WTC11 (cell line): ENCODE results near the gene TMCC2. TPM values are rescaled to one million over a fixed set of nuclear protein-coding genes. Genes with fewer than 3 reads are reported as not detected.

Experiments
- ATAC-seq: fragments of 200-7000 bp; cut with Tn5 transposase; 2 replicates; pipeline ENCODE4 v1.10.0; 2021; ENCODE audit warnings: mild to moderate bottlenecking, moderate library complexity
- CTCF ChIA-PET: fragments of 300-600 bp; sonication (Branson Sonifier 250); formaldehyde crosslinking; loops from one replicate; lab custom pipeline; 2021; ENCODE audit warnings: antibody characterized with exemption; lab: Charles Lee
- POLR2A ChIA-PET: fragments of 350-600 bp; sonication (Branson Sonifier 250); formaldehyde crosslinking; loops from one replicate; lab custom pipeline; 2021; ENCODE audit warnings: antibody characterized with exemption; lab: Charles Lee
- DNase-seq: peaks from one replicate; pipeline ENCODE4 v3.0.0; 2021; ENCODE audit warnings: low spot score
- H3K27ac Mint-ChIP-seq: 2 replicates; pipeline ENCODE4 v1.8.0; 2021; ENCODE audit warnings: mixed read lengths
- H3K27me3 Mint-ChIP-seq: 2 replicates; pipeline ENCODE4 v1.8.0; 2021; ENCODE audit warnings: low read depth, mild to moderate bottlenecking, moderate library complexity, mixed read lengths
- H3K36me3 Mint-ChIP-seq: 2 replicates; pipeline ENCODE4 v1.8.0; 2021; ENCODE audit warnings: mixed read lengths
- H3K4me1 Mint-ChIP-seq: 2 replicates; pipeline ENCODE4 v1.8.0; 2022; ENCODE audit warnings: mixed read lengths
- H3K4me3 Mint-ChIP-seq: 2 replicates; pipeline ENCODE4 v1.8.0; 2021; ENCODE audit warnings: mild to moderate bottlenecking, moderate library complexity, mixed read lengths
- H3K9me3 Mint-ChIP-seq: 2 replicates; pipeline ENCODE4 v1.8.0; 2021; ENCODE audit warnings: mixed read lengths
- ATF2 ChIP-seq: sonication (generic); formaldehyde crosslinking; IDR thresholded peaks from 2 replicates; pipeline ENCODE4 v1.8.1; 2022; ENCODE audit warnings: low read depth, missing genetic modification reagents, borderline replicate concordance
- ATF6 ChIP-seq: sonication (generic); formaldehyde crosslinking; IDR thresholded peaks from 2 replicates; pipeline ENCODE4 v1.8.1; 2023; ENCODE audit warnings: mild to moderate bottlenecking, missing genetic modification reagents
- ERG ChIP-seq: fragments of 250-450 bp; sonication (Bioruptor Pico); IDR thresholded peaks from 2 replicates; pipeline ENCODE4 v1.8.0; 2021; ENCODE audit warnings: mild to moderate bottlenecking
- ETV6 ChIP-seq: sonication (generic); formaldehyde crosslinking; IDR thresholded peaks from 2 replicates; pipeline ENCODE4 v1.8.1; 2022; ENCODE audit warnings: mild to moderate bottlenecking, missing genetic modification reagents
- FOXP1 ChIP-seq: sonication (generic); formaldehyde crosslinking; IDR thresholded peaks from 2 replicates; pipeline ENCODE4 v1.8.0; 2022; ENCODE audit warnings: missing genetic modification reagents, mild to moderate bottlenecking, moderate library complexity, borderline replicate concordance
- GRHL2 ChIP-seq: fragments of 250-450 bp; sonication (Bioruptor Pico); IDR thresholded peaks from 2 replicates; pipeline ENCODE4 v1.8.0; 2022; ENCODE audit warnings: mild to moderate bottlenecking, moderate library complexity; ENCODE audit not compliant: insufficient replicate concordance, severe bottlenecking
- MAX ChIP-seq: sonication (generic); formaldehyde crosslinking; IDR thresholded peaks from 2 replicates; pipeline ENCODE4 v1.8.0; 2022; ENCODE audit warnings: mild to moderate bottlenecking, missing genetic modification reagents
- NFATC4 ChIP-seq: fragments of 250-450 bp; sonication (Bioruptor Pico); IDR thresholded peaks from 2 replicates; pipeline ENCODE4 v1.9.0; 2021; ENCODE audit warnings: mild to moderate bottlenecking
- PRRX2 ChIP-seq: fragments of 250-450 bp; sonication (Bioruptor Pico); IDR thresholded peaks from 2 replicates; pipeline ENCODE4 v1.8.0; 2021; ENCODE audit warnings: mild to moderate bottlenecking
- RELA ChIP-seq: sonication (generic); formaldehyde crosslinking; IDR thresholded peaks from 2 replicates; pipeline ENCODE4 v1.8.1; 2022; ENCODE audit warnings: missing genetic modification reagents, mild to moderate bottlenecking, borderline replicate concordance
- SMAD4 ChIP-seq: sonication (generic); formaldehyde crosslinking; IDR thresholded peaks from 2 replicates; pipeline ENCODE4 v1.8.0; 2022; ENCODE audit warnings: mild to moderate bottlenecking, missing genetic modification reagents
- TCF7 ChIP-seq: sonication (generic); formaldehyde crosslinking; IDR thresholded peaks from 2 replicates; pipeline ENCODE4 v1.8.0; 2022; ENCODE audit warnings: mild to moderate bottlenecking, low read depth, missing genetic modification reagents, moderate library complexity
- ZMAT4 ChIP-seq: fragments of 250-450 bp; sonication (Bioruptor Pico); IDR thresholded peaks from 2 replicates; pipeline ENCODE4 v1.9.0; 2021; ENCODE audit warnings: mild to moderate bottlenecking
- ZNF219 ChIP-seq: sonication (generic); formaldehyde crosslinking; IDR thresholded peaks from 2 replicates; pipeline ENCODE4 v1.8.0; 2023; ENCODE audit warnings: missing genetic modification reagents, mild to moderate bottlenecking, borderline replicate concordance
- ZNF423 ChIP-seq: fragments of 250-450 bp; sonication (Bioruptor Pico); IDR thresholded peaks from 2 replicates; pipeline ENCODE4 v2.1.2; 2022; ENCODE audit warnings: mild to moderate bottlenecking, moderate library complexity
- total RNA-seq: library from RNA; stranded (reverse); gene quantifications from 3 replicates; pipeline ENCODE4 v1.2.3, GENCODE V29; 2021
- TF ChIP-seq, protein P1 (sequence below): sonication (generic); formaldehyde crosslinking; IDR thresholded peaks from 2 replicates; pipeline ENCODE4 v1.8.1; 2023; ENCODE audit warnings: mild to moderate bottlenecking, missing genetic modification reagents
- TF ChIP-seq, protein P2 (sequence below): sonication (generic); formaldehyde crosslinking; IDR thresholded peaks from 2 replicates; pipeline ENCODE4 v1.8.0; 2022; ENCODE audit warnings: mild to moderate bottlenecking, missing genetic modification reagents
- TF ChIP-seq, protein P3 (sequence below): sonication (generic); formaldehyde crosslinking; IDR thresholded peaks from 2 replicates; pipeline ENCODE4 v1.8.1; 2022; ENCODE audit warnings: mild to moderate bottlenecking, moderate library complexity, missing genetic modification reagents
- TF ChIP-seq, protein P4 (sequence below): sonication (generic); formaldehyde crosslinking; IDR thresholded peaks from 2 replicates; pipeline ENCODE4 v1.8.1; 2023; ENCODE audit warnings: mild to moderate bottlenecking, missing genetic modification reagents, moderate library complexity
- TF ChIP-seq, protein P5 (sequence below): sonication (generic); formaldehyde crosslinking; IDR thresholded peaks from 2 replicates; pipeline ENCODE4 v1.8.1; 2023; ENCODE audit warnings: mild to moderate bottlenecking, missing genetic modification reagents, moderate library complexity

TMCC2 gene
- total RNA-seq, 1 experiment from 2014 or later, result 9.5 TPM

GRCh38 chr1:205188098-205188497 lies 39.6 kb upstream of the TMCC2 start (continued):
- TF ChIP-seq, protein P1, sequence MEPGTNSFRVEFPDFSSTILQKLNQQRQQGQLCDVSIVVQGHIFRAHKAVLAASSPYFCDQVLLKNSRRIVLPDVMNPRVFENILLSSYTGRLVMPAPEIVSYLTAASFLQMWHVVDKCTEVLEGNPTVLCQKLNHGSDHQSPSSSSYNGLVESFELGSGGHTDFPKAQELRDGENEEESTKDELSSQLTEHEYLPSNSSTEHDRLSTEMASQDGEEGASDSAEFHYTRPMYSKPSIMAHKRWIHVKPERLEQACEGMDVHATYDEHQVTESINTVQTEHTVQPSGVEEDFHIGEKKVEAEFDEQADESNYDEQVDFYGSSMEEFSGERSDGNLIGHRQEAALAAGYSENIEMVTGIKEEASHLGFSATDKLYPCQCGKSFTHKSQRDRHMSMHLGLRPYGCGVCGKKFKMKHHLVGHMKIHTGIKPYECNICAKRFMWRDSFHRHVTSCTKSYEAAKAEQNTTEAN (CRISPR knock-in tag), result no peak
- TF ChIP-seq ZNF219 (CRISPR knock-in tag) (no peak), GRHL2 (CRISPR knock-in tag) (no peak), MAX (CRISPR knock-in tag) (no peak), PRRX2 (CRISPR knock-in tag) (no peak), ETV6 (CRISPR knock-in tag) (no peak), ATF6 (no peak), TCF7 (no peak)
- TF ChIP-seq, protein P2, sequence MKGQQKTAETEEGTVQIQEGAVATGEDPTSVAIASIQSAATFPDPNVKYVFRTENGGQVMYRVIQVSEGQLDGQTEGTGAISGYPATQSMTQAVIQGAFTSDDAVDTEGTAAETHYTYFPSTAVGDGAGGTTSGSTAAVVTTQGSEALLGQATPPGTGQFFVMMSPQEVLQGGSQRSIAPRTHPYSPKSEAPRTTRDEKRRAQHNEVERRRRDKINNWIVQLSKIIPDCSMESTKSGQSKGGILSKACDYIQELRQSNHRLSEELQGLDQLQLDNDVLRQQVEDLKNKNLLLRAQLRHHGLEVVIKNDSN (CRISPR knock-in tag), result no peak

DNA sequence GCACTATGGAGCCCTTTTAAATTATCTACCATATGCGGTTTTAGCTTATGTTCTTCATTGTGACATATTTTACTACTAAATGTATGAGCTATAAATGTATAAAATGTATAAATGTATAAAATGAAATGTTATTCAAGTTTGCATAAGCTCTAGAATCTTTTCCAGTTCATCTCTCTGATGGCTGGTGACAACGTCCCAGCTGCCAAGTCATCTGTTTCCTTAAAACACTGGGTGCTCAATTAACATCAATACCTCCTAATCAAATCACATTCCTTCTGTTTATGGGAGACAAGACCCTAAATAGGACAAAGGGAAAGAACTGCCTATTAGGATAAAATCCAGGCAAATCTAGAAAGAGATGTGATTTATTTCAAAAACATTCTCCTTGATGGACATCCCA lies 39.1 kb upstream of the TMCC2 start:
- TF ChIP-seq FOXP1 (CRISPR knock-in tag) (no peak), ZMAT4 (CRISPR knock-in tag) (no peak), SMAD4 (no peak), ZNF423 (CRISPR knock-in tag) (no peak), ATF2 (no peak), RELA (no peak), NFATC4 (no peak), ERG (CRISPR knock-in tag) (no peak)
- TF ChIP-seq, protein P3, sequence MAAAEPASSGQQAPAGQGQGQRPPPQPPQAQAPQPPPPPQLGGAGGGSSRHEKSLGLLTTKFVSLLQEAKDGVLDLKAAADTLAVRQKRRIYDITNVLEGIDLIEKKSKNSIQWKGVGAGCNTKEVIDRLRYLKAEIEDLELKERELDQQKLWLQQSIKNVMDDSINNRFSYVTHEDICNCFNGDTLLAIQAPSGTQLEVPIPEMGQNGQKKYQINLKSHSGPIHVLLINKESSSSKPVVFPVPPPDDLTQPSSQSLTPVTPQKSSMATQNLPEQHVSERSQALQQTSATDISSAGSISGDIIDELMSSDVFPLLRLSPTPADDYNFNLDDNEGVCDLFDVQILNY (CRISPR knock-in tag), result no peak
- TF ChIP-seq, protein P4, sequence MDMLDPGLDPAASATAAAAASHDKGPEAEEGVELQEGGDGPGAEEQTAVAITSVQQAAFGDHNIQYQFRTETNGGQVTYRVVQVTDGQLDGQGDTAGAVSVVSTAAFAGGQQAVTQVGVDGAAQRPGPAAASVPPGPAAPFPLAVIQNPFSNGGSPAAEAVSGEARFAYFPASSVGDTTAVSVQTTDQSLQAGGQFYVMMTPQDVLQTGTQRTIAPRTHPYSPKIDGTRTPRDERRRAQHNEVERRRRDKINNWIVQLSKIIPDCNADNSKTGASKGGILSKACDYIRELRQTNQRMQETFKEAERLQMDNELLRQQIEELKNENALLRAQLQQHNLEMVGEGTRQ (CRISPR knock-in tag), result no peak
- TF ChIP-seq, protein P5, sequence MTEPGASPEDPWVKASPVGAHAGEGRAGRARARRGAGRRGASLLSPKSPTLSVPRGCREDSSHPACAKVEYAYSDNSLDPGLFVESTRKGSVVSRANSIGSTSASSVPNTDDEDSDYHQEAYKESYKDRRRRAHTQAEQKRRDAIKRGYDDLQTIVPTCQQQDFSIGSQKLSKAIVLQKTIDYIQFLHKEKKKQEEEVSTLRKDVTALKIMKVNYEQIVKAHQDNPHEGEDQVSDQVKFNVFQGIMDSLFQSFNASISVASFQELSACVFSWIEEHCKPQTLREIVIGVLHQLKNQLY (CRISPR knock-in tag), result no peak
- peak overlapping the region; percentile 5; the same call in 1 of the 2 replicates for H3K27ac Mint-ChIP-seq
- ChIA-PET CTCF (interaction anchor here (1.6 kb wide), 1 partner anchor 41 kb away, joined by 6 read pairs; no protein-coding TSS in a partner anchor), POLR2A (no interaction called here)
- peaks cover 4% of the 10 kb centered on the region; the same call in 1 of the 2 replicates for H3K36me3 Mint-ChIP-seq
- ATAC-seq (no peak), DNase-seq (no peak)
- H3K27me3 Mint-ChIP-seq, result no peaks in the 10 kb centered on the region
- H3K4me3 Mint-ChIP-seq, result no peak overlapping the region
- H3K9me3 Mint-ChIP-seq, result no peaks in the 10 kb centered on the region
- peaks cover 68% of the 10 kb centered on the region for H3K4me1 Mint-ChIP-seq
